GM18868 (cell line): ENCODE results near the gene DUOX1.

Experiments used
- ATAC-seq: cut with Tn5 transposase; IDR thresholded peaks from one replicate; pipeline ENCODE4 v1.9.1; 2021; ENCODE audit warnings: mild to moderate bottlenecking, moderate library complexity; ENCODE audit not compliant: unreplicated experiment

Gene DUOX1

DNA sequence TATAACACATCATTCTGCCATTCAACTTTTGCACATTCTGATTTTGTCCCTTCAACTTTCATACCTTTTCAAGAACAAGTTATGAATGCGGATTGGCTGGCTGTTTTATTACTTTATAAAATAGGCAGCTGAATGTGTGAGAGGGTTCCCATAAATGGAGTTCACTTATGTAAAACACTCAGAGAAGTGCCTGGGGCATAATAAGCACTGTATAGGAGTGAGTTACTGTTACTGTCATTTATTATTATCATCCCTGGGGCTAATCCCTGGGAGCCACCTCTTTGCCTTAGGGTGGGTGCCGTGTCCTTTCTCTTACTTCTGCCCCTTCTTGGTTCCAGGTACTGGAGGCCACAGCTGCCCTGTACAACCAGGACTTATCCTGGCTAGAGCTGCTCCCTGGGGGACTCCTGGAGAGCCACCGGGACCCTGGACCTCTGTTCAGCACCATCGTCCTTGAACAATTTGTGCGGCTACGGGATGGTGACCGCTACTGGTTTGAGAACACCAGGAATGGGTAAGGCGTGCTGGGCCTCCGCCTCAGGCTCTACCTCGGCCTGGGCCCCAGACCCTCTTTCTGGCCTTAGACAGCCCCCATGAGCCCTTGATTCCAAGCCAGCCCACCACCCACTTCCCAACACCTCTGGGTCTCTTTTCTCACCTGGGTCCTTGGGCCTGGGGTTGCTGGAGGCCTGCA lies 10.9 kb downstream of the DUOX1 start:
- ATAC-seq: no peak

DNA sequence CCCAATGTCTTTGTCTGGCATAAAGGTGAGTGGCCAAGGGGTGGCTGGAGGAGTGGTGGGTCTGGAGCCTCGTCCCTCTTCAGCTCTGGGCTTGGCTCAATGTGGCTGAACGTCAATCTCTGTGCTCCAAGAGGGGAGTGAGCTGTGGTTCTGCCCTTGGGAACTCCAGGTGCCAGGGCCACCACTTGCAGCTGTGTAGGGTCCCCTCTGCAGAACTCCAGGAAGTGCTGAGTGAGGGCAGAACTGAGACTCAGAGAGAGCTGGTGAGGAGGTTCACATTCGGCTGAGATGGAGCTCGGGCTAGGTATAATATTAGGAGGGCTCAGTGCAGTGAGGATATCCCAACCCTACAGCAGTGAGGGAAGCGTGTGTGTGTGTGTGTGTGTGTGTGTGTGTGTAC lies 11.6 kb downstream of the DUOX1 start:
- no peak for ATAC-seq

GRCh38 chr15:45143056-45143455 lies 13.3 kb downstream of the DUOX1 start:
- no peak for ATAC-seq

GRCh38 chr15:45143946-45144345 lies 14.2 kb downstream of the DUOX1 start:
- no peak for ATAC-seq

DNA sequence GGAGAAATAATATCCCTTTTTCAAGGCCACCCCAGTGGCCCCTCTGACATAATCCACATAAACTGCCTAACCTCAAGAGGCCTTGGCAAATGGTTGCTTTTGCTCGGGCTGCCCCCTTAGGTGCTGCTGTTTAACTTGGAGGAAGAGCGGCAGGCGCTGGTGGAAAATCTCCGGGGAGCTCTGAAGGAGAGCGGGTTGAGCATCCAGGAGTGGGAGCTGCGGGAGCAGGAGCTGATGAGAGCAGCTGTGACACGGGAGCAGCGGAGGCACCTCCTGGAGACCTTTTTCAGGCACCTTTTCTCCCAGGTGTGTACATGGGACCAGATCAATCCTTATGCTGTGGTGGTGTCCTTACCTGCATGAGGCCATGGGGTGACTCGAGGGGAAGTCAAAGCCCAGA lies 15.0 kb downstream of the DUOX1 start:
- ATAC-seq: no peak

- ATAC-seq: no peak
Observed at GRCh38 chr15:45146405-45146804, 16.6 kb downstream of the DUOX1 start.

GRCh38 chr15:45147606-45148005 lies 17.8 kb downstream of the DUOX1 start:
- no peak for ATAC-seq

DNA sequence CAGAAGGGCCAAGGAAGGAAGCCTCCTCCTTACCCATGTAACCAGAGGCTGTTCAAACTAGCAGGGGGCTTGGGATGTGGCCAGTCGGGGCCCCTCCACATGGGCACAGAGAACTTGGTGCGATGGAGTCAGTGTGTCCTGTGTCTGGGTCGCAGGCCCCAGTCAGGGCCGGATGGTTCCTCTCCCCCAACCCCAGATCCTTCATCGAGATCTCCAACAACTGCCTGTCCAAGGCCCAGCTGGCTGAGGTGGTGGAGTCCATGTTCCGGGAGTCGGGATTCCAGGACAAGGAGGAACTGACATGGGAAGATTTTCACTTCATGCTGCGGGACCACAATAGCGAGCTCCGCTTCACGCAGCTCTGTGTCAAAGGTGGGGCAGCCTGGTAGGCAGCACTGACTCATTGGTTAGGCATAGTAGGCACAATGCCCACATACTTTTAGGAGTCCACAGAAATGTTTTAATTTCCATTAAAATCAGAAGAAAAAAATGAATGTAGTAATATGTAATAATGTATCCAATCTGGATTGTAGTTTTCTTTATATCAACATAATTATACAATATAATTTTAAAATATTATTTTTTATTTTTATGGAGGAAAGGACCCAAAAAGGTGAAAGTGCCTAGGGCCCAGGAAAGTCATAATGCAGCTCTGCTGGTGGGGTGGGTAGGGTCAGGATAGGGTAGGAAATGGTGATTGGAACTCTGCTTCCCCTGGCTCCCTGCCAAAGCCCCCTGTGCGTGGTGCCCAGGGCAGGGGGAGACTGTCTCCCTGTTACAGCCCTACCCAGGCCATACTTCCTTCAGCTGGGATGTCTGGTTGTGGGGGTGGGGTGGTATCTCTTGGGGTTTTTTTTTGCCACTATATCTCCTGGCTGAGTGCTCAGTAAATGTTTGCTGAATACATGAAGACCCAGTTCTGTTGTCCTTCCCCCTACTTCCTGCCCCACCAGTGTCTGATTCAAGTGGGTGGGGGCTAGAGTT lies 18.6 kb downstream of the DUOX1 start:
- no peak for ATAC-seq

DNA sequence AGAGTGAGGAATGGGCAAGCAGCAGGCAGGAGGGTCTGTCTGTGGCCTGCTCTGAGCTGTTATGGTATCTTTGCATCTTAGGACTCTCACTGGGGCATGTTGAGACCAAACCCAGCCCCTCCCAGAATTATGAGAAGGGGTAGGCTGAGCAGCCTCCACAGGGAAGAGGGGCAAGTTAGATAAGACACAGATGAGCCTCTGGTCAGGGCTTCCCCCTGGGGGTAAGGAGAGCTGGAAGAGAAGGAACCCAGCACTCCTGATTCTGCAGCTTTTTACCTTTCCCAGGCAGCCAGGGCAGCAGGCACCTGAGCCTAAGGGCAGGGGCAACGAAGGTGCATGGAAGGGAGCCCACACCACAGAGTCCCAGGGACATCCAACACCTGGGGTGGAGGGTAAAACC lies 19.3 kb downstream of the DUOX1 start:
- no peak for ATAC-seq

DNA sequence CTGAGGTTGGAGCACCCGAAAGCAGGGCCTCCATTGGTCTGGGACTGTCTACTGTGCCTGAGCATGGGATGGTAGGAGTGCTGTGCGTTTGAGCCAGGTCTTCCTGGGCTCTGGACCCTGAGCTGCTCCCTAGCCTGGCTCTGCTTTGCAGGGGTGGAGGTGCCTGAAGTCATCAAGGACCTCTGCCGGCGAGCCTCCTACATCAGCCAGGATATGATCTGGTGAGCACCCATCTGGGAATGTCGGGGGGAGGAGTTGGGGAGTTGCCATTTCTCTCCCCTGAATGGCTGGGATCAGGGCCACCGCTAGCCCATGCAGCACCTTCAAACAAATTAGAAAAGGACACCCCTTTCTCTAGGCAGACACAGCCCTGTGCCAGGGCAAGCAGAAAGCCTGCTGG lies 20.7 kb downstream of the DUOX1 start:
- no peak for ATAC-seq

DNA sequence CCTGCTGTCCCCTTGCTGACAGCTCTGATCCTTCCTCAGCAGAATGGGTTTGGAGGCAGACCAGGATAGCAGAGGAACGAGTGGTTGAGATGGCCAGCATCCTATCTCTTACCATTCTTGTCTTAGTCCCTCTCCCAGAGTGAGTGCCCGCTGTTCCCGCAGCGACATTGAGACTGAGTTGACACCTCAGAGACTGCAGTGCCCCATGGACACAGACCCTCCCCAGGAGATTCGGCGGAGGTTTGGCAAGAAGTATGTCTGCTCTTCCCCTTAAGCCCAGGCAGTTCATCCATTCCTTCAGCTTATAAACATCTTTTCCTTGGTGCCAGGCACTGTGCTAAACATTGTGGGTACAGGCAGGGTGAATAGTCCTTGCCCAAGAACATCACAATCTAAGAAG lies 21.2 kb downstream of the DUOX1 start:
- ATAC-seq: no peak

DNA sequence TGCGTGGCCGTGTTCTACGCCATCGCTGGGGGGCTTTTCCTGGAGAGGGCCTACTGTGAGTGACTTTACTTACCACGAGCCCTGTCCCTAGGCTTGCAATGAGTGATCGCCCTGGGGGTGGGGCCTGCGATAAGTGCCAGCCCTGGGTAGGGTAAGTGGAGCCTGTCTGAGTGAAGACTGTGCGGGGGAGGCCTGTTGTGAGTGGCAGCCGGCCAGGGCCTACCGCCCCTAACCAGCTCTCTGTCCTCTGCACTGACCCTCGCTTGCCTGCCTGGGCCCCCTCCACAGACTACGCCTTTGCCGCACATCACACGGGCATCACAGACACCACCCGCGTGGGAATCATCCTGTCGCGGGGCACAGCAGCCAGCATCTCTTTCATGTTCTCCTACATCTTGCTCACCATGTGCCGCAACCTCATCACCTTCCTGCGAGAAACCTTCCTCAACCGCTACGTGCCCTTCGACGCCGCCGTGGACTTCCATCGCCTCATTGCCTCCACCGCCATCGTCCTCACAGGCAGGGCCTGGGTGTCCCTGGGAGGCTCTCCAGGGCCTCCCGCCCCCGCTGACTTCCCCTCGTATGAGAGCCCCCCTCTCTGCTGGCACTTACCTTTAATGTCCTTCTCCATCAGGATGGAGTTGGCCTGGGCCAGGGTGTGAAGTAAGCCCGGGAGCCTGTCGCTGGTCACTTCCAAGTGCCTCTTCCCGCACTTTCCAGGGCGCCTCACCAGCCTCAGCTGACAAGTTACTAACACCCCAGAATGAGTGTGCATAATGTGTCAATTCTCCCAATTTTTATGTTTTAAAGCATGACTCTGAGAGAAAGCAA lies 22.4 kb downstream of the DUOX1 start:
- ATAC-seq: no peak

GRCh38 chr15:45155739-45156138 lies 25.9 kb downstream of the DUOX1 start:
- ATAC-seq: no peak

DNA sequence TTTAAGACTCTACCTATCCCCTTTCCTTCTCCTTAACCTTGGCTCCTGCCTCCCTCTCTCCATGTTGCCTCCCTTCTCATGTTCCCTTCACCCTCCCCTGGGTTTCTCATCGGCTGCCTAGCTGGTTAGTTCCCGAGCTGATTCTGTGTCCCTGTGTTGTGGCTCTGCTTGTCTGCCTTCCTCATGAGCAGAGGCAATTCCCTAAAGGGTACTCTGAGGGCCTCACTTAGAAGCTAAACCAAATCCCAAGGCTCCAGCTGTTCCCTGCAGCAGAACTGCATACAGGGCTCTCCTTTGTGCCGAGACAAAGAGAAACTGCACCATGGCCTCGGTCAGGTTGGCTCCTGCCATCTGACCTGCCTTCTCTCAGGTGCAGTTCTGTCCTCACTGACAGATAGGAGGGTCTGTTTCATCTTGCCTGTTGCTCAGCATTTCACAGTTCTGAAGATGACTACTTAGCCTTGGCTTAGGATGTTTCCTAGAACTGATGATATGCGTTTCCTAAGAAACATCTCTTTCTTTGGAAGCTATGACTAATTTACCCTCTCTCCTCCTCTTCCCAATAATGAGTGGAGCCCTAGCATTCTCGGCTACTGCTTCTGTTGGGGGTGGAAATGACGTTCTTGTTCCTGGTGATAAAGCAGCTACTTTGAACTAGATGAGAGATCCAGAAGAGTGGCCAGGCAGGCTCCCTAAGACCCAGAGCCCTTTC lies 27.1 kb downstream of the DUOX1 start:
- no peak for ATAC-seq

DNA sequence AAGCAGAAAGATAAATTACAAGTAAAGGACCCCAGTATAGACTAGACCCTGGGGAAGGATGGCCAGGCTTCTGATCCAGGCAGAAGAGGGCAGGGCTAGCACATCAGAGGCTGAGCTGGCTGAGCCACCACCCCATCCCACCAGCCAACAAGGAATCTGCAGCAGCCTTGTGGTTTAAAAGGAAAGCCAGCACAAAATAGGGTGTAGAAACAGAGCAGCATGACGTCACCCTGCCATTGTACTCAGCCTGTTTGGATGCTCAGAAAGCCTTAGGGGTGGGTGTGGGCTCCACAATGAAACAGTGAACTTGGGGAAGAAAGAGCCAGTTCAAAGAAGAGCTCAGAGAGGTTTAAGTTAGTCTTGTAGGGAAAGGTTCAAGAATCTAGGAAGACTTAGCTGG lies 28.2 kb downstream of the DUOX1 start:
- ATAC-seq: no peak

GRCh38 chr15:45161666-45162065 lies 31.9 kb downstream of the DUOX1 start:
- ATAC-seq: no peak

- ATAC-seq: no peak
Observed at GRCh38 chr15:45162771-45163507, 33.1 kb downstream of the DUOX1 start.

GRCh38 chr15:45163508-45163856 lies 33.7 kb downstream of the DUOX1 start:
- no peak for ATAC-seq

DNA sequence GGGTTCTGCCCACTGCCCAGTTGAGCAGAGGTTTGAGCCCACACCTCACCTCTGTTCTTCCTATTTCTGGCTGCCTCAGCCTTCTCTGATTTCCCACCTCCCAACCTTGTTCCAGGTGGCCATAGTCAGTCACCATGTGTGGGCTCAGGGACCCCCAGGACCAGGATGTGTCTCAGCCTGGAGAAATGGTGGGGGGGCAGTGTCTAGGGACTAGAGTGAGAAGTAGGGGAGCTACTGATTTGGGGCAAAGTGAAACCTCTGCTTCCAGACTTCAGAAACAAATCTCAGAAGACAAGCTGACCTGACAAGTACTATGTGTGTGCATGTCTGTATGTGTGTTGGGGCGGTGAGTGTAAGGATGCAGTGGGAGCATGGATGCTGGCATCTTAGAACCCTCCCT lies 35.1 kb downstream of the DUOX1 start:
- no peak for ATAC-seq

- no peak for ATAC-seq
Observed at GRCh38 chr15:45165536-45165935, 35.7 kb downstream of the DUOX1 start.
